Ishikawa (cell line): Measurements from ENCODE around the gene IGFBP2.

ENCODE experiments used
- CEBPB ChIP-seq: IDR thresholded peaks from 2 replicates; pipeline ENCODE4 v1.6.1; 2012
- CREB1 ChIP-seq: IDR thresholded peaks from 2 replicates; pipeline ENCODE4 v1.6.1; 2012; ENCODE audit warnings: low read depth
- EGR1 ChIP-seq: IDR thresholded peaks from 2 replicates; pipeline ENCODE4 v1.6.1; 2012
- EP300 ChIP-seq: IDR thresholded peaks from 2 replicates; pipeline ENCODE4 v1.6.1; 2012; ENCODE audit warnings: borderline replicate concordance
- FOXM1 ChIP-seq: IDR thresholded peaks from 2 replicates; pipeline ENCODE4 v1.6.1; 2012; ENCODE audit warnings: low read depth, borderline replicate concordance
- NFIC ChIP-seq: IDR thresholded peaks from 2 replicates; pipeline ENCODE4 v1.6.1; 2012
- RAD21 ChIP-seq: IDR thresholded peaks from 2 replicates; pipeline ENCODE4 v1.6.1; 2012; ENCODE audit warnings: low read depth
- TAF1 ChIP-seq: IDR thresholded peaks from 2 replicates; pipeline ENCODE4 v1.6.1; 2012; ENCODE audit warnings: low read depth, mild to moderate bottlenecking
- TCF12 ChIP-seq: IDR thresholded peaks from 2 replicates; pipeline ENCODE4 v1.6.1; 2012; ENCODE audit warnings: low read depth
- TEAD4 ChIP-seq: IDR thresholded peaks from 2 replicates; pipeline ENCODE4 v1.6.1; 2012
- YY1 ChIP-seq: IDR thresholded peaks from 2 replicates; pipeline ENCODE4 v1.6.1; 2012; ENCODE audit warnings: low read depth
- ZBTB7A ChIP-seq: IDR thresholded peaks from 2 replicates; pipeline ENCODE4 v1.6.1; 2012; ENCODE audit warnings: low read depth
- TF ChIP-seq, protein P1 (sequence below): IDR thresholded peaks from 2 replicates; pipeline ENCODE4 v1.6.1; 2012
- TF ChIP-seq, protein P2 (sequence below): IDR thresholded peaks from 2 replicates; pipeline ENCODE4 v1.6.1; 2012
- TF ChIP-seq, protein P3 (sequence below): IDR thresholded peaks from 2 replicates; pipeline ENCODE4 v1.6.1; 2012; ENCODE audit warnings: low read depth, mild to moderate bottlenecking

IGFBP2 gene

DNA sequence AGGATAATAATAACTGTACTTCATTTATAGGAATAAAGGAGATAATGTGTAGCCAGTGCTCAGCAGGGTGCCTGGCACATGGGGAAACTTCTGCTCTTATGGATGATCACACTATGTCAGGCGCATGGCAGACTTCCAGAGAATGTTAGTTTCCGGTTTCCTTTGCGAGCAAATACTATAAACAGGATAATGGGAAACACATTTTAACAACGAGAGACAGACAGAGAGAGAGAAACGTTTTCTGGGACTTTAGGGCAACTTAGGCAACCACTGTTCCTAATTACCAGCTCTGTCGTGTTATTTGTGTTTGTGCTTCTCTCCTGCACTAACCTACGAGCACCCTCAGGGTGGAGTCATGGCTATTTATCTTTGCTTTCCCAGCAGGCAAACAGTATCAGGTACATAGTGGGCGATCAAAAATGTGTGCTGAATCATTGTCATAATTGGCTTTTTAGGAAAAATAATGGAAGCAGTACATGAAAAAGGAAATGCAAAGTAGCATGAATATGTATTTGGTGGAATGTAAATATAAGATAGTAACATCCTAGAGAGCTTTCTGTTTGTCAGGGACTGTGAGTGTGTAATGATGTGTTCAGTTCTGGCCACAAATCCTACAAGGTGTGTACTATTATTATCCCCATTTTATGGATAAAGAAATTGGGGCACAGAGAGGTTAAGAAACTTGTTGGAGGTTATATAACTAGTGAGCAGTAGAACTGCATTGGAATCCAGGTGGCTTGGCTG is 36.8 kb upstream of the IGFBP2 start:
- TF ChIP-seq EP300: no peak; the same call in 1 of the 2 replicates
- TF ChIP-seq, protein P1, sequence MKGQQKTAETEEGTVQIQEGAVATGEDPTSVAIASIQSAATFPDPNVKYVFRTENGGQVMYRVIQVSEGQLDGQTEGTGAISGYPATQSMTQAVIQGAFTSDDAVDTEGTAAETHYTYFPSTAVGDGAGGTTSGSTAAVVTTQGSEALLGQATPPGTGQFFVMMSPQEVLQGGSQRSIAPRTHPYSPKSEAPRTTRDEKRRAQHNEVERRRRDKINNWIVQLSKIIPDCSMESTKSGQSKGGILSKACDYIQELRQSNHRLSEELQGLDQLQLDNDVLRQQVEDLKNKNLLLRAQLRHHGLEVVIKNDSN: no peak
- TF ChIP-seq TCF12: no peak
- no peak for TF ChIP-seq CREB1
- TF ChIP-seq, protein P2, sequence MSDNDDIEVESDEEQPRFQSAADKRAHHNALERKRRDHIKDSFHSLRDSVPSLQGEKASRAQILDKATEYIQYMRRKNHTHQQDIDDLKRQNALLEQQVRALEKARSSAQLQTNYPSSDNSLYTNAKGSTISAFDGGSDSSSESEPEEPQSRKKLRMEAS: 0 out of 2 replicates have a peak, but pooled peaks have one; percentile 23
- 0 out of 2 replicates have a peak, but pooled peaks have one; percentile 25 for TF ChIP-seq TEAD4
- TF ChIP-seq, protein P3, sequence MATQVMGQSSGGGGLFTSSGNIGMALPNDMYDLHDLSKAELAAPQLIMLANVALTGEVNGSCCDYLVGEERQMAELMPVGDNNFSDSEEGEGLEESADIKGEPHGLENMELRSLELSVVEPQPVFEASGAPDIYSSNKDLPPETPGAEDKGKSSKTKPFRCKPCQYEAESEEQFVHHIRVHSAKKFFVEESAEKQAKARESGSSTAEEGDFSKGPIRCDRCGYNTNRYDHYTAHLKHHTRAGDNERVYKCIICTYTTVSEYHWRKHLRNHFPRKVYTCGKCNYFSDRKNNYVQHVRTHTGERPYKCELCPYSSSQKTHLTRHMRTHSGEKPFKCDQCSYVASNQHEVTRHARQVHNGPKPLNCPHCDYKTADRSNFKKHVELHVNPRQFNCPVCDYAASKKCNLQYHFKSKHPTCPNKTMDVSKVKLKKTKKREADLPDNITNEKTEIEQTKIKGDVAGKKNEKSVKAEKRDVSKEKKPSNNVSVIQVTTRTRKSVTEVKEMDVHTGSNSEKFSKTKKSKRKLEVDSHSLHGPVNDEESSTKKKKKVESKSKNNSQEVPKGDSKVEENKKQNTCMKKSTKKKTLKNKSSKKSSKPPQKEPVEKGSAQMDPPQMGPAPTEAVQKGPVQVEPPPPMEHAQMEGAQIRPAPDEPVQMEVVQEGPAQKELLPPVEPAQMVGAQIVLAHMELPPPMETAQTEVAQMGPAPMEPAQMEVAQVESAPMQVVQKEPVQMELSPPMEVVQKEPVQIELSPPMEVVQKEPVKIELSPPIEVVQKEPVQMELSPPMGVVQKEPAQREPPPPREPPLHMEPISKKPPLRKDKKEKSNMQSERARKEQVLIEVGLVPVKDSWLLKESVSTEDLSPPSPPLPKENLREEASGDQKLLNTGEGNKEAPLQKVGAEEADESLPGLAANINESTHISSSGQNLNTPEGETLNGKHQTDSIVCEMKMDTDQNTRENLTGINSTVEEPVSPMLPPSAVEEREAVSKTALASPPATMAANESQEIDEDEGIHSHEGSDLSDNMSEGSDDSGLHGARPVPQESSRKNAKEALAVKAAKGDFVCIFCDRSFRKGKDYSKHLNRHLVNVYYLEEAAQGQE: no peak
- no peak for TF ChIP-seq FOXM1
- no peak for TF ChIP-seq ZBTB7A
- TF ChIP-seq NFIC: peak; percentile 72
- TF ChIP-seq RAD21: no peak
- no peak for TF ChIP-seq TAF1

DNA sequence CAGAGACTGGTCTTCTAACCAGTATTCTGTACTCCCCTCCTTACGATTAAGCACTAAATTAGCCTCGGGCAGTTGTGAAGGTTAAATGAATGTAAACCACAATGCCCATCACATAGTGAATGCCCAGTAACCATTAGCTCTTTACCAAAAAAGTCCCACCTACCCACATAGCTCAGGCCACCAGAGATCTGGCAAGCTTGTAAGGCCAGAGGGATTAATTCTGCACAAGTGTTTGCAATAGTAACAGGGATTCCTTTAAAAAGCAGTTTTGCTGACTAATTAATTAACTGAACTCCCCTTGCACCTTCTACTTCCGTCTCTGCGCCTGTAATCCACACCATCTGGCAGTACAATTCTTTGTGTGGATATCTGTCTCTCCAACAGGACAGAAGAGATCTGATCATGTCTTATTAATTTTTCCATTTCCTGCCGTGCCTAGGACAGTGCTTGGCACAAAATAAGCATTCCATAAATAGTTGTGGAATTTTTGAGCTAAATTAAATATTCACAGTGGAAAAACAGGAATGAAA is 36.2 kb upstream of the IGFBP2 start:
- TF ChIP-seq FOXM1 (peak; percentile 69; the same call in 1 of the 2 replicates), CEBPB (no peak), ZBTB7A (no peak), TEAD4 (peak; percentile 81), NFIC (peak; percentile 75), EGR1 (no peak), YY1 (no peak), TAF1 (no peak), TCF12 (peak; percentile 68), RAD21 (no peak), CREB1 (no peak), EP300 (peak; percentile 82)
- TF ChIP-seq, protein P3: no peak
- TF ChIP-seq, protein P2: no peak; the same call in 1 of the 2 replicates
- TF ChIP-seq, protein P1: no peak

DNA sequence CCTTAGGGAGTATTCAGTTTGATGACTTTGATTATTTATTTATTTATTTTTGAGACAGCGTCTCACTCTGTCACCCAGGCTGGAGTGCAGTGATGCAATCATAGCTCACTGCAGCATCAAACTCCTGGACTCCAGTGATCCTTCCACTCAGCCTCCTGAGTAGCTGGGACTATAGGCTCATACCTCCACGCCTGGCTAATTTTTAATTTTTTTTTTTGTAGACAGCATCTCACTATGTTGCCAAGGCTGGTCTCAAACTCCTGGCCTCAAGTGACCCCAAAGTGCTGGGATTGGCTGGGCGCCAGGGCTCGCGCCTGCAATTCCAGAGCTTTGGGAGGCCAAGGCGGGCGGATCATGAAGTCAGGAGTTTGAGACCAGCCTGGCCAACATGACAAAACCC is 35.4 kb upstream of the IGFBP2 start:
- TF ChIP-seq CEBPB (peak; percentile 79), NFIC (peak; percentile 80)

DNA sequence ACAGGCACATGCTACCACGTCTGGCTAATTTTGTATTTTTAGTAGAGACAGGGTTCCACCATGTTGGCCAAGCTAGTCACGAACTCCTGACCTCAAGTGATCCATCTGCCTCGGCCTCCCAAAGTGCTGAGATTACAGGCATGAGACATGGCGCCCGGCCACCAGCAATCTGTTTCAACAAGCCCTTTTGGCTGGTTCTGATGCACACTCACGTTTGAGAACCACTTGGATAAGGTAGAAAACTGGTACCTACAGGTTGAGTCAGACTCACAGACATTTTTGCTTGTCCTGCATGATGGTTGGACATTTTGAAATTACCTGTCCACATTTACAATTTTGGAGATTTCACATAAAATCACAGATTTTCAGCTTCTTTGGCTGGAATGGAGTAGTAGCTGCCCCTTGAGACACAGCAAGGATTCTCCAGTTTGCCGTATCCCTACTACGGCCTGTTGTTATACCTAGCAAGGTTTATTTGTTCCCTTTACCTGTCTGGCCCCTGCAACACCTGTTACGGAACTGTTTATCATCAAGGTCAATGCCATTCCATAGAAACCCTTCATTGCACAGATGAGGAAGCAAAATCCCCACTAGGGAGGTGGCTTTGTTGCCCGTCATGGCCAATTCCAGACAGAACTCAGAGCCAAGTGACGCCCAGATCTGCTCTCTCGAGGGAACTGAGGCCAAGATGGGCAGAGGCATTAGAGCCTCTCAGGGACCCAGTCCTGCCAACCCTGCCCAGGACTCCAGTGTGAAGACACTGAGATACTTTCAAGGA is 31.4 kb upstream of the IGFBP2 start:
- no peak for TF ChIP-seq TAF1
- TF ChIP-seq CEBPB: no peak
- TF ChIP-seq, protein P3: no peak
- no peak for TF ChIP-seq YY1
- no peak for TF ChIP-seq TCF12
- no peak for TF ChIP-seq EGR1
- TF ChIP-seq FOXM1: no peak
- TF ChIP-seq EP300: no peak
- TF ChIP-seq RAD21: no peak
- no peak for TF ChIP-seq CREB1
- TF ChIP-seq ZBTB7A: no peak
